ENCODE data around the gene SMURF1. TPM values are rescaled to one million over a fixed set of nuclear protein-coding genes. Genes with fewer than 3 reads are reported as not detected.

Gene SMURF1
- total and polyA plus RNA-seq, 2 experiments from 2014 or later: 6.8 to 19.1 TPM

DNA sequence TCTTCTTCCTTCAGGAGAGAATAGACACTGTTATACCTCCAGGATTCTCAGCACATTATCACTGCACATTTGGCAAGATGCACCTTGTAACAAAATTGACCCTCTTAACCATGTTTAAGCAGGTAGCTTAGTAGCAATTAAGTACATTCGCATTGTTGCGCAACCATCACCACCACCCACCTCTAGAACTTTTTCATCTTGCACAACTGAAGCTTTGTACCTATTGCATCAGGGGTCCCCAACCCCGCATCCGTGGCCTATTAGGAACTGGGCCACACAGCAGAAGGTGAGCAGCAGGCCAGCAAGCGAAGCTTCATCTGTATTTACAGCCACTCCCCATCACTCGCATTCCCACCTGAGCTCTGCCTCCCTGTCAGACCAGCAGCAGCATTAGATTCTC, 29.9 kb upstream of the SMURF1 start:
- no peaks in the 10 kb centered on the region for H3F3A ChIP-seq (ENCODE audit: insufficient read depth)
- 80 to 83% methylated on average over 6 of the region's 6 CpGs for WGBS, 2 experiments (ENCODE audit: low coverage in 1 of 2, low lambda C conversion rate in 2 of 2, missing lambda C conversion rate in 2 of 2)
- no peaks in the 10 kb centered on the region for H3K79me2 ChIP-seq (ENCODE audit: insufficient read depth)
- H3K4me3 ChIP-seq: no peak overlapping the region
- TF ChIP-seq EZH2phosphoT487 (IDR thresholded peaks at IDR 0.05; ENCODE audit: insufficient read depth, low read depth) (no peak), EZH2 (IDR thresholded peaks at IDR 0.05; ENCODE audit: insufficient read depth, poor library complexity, severe bottlenecking) (no peak)
- DNase-seq: no peak
- no peaks in the 10 kb centered on the region for H3K4me1 ChIP-seq (ENCODE audit: insufficient read depth)
- peaks cover 7% of the 10 kb centered on the region; the same call in 1 of the 2 replicates for H3K27me3 ChIP-seq (replicated peaks; ENCODE audit: insufficient read depth)
- no peak overlapping the region for H3K4me2 ChIP-seq (ENCODE audit: unreplicated experiment)
- no peaks in the 10 kb centered on the region for H3K9me3 ChIP-seq (ENCODE audit: low read depth)
- no peaks in the 10 kb centered on the region for H3K9me2 ChIP-seq (ENCODE audit: insufficient read depth)
- no peaks in the 10 kb centered on the region for H3K36me3 ChIP-seq (ENCODE audit: low read depth)
- no peaks in the 10 kb centered on the region for H4K20me1 ChIP-seq (ENCODE audit: insufficient read depth)
- H3K9ac ChIP-seq: no peak overlapping the region
- no peak overlapping the region for H3K27ac ChIP-seq
- in situ Hi-C loops (cut with MboI): no loop called here
- H2AFZ ChIP-seq: no peak overlapping the region

DNA sequence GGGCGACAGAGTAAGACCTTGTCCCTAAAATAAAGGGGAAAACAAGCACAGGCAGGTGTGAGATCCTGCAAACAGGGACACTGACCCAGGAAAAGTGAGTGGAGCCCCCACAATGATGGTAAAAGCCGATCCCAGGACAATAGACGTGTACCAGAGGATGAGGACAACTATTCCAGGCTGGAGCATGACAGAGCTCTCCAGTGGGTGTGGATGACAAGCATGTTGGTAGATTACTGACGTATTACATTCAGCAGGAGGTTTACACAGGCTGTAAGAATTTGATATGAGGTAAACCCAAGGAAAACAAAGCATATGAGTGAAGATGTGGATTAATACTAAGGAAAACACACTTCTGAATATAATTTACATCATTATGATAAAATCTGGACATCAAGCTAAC, 27.8 kb upstream of the SMURF1 start:
- Histone ChIP-seq H3K4me3 (no peak overlapping the region), H3K9me2 (ENCODE audit: insufficient read depth) (no peaks in the 10 kb centered on the region), H2AFZ (no peak overlapping the region), H3K79me2 (ENCODE audit: insufficient read depth) (no peaks in the 10 kb centered on the region), H3K4me1 (ENCODE audit: insufficient read depth) (no peaks in the 10 kb centered on the region), H3F3A (ENCODE audit: insufficient read depth) (no peaks in the 10 kb centered on the region), H4K20me1 (ENCODE audit: insufficient read depth) (no peaks in the 10 kb centered on the region), H3K9ac (no peak overlapping the region), H3K4me2 (ENCODE audit: unreplicated experiment) (no peak overlapping the region), H3K27me3 (replicated peaks; ENCODE audit: insufficient read depth) (no peaks in the 10 kb centered on the region), H3K9me3 (ENCODE audit: low read depth) (no peaks in the 10 kb centered on the region), H3K27ac (no peak overlapping the region), H3K36me3 (ENCODE audit: low read depth) (no peaks in the 10 kb centered on the region)
- in situ Hi-C loops (cut with MboI): no loop called here
- no peak for TF ChIP-seq EZH2 (IDR thresholded peaks at IDR 0.05; ENCODE audit: insufficient read depth, poor library complexity, severe bottlenecking)
- TF ChIP-seq EZH2phosphoT487 (IDR thresholded peaks at IDR 0.05; ENCODE audit: insufficient read depth, low read depth): no peak
- WGBS, 2 experiments (ENCODE audit: low coverage in 1 of 2, low lambda C conversion rate in 2 of 2, missing lambda C conversion rate in 2 of 2): 41% methylated on average over 4 of the region's 4 CpGs
- DNase-seq: peak; percentile 61

DNA sequence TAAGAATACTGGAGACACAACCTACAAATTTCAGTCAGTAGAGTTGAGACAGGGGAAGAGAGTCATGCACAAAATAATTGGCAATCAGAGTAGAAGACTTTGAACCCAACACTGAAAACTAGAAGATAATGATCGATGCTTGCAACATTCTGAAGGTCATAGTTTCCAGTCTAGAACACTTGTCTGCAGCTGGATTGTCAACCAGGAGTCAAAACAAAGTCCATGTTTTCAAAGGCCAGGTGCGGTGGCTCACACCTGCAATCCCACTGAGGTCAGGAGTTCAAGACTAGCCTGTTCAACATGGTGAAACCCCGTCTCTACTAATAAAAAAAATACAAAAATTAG, 26.8 kb upstream of the SMURF1 start:
- H3K27ac ChIP-seq: no peak overlapping the region
- no peak overlapping the region for H2AFZ ChIP-seq
- H3K4me3 ChIP-seq: no peak overlapping the region
- WGBS, 2 experiments (ENCODE audit: low coverage in 1 of 2, low lambda C conversion rate in 2 of 2, missing lambda C conversion rate in 2 of 2): 81 to 84% methylated on average over 3 of the region's 3 CpGs
- no peak for TF ChIP-seq EZH2 (IDR thresholded peaks at IDR 0.05; ENCODE audit: insufficient read depth, poor library complexity, severe bottlenecking)
- TF ChIP-seq EZH2phosphoT487 (IDR thresholded peaks at IDR 0.05; ENCODE audit: insufficient read depth, low read depth): no peak
- H3K9ac ChIP-seq: no peak overlapping the region
- H3K4me1 ChIP-seq (ENCODE audit: insufficient read depth): no peaks in the 10 kb centered on the region
- no peaks in the 10 kb centered on the region for H3K36me3 ChIP-seq (ENCODE audit: low read depth)
- H3K9me3 ChIP-seq (ENCODE audit: low read depth): no peaks in the 10 kb centered on the region
- H3K4me2 ChIP-seq (ENCODE audit: unreplicated experiment): no peak overlapping the region
- in situ Hi-C loops (cut with MboI): no loop called here
- no peaks in the 10 kb centered on the region for H4K20me1 ChIP-seq (ENCODE audit: insufficient read depth)
- no peaks in the 10 kb centered on the region for H3K9me2 ChIP-seq (ENCODE audit: insufficient read depth)
- H3K27me3 ChIP-seq (replicated peaks; ENCODE audit: insufficient read depth): no peaks in the 10 kb centered on the region
- no peaks in the 10 kb centered on the region for H3F3A ChIP-seq (ENCODE audit: insufficient read depth)
- H3K79me2 ChIP-seq (ENCODE audit: insufficient read depth): no peaks in the 10 kb centered on the region
- DNase-seq: no peak

DNA sequence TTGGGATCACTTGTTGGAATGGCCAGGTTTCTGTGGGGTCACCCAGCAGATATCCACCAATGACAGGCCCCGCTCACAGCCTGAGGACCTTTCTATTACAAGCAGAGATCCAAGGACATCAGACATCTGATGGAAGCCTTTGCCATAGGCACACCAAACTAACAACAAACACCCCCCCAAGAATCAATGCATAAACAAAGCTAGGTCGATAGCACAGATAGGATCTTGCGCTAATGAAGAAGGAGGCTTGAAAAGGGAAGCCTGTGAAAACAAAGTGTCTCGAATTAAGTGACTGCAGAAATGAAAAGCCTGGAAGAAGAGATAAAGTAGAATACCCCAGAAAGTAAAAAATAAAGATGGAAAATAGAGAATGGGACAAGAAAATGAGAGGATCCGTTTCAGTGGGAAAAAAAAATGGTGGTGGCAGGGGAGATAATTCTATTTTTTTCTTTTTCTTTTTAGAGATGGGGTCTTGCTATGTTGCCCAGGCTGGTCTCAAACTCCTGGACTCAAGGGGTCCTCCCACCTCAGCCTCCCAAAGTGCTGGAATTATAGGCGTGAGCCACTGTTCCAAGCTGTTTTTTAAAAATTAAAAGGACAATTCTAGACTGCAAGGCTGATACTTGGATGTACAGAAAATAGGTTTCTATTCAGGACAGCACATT, 26.3 kb upstream of the SMURF1 start:
- no peaks in the 10 kb centered on the region for H3K79me2 ChIP-seq (ENCODE audit: insufficient read depth)
- no peaks in the 10 kb centered on the region for H3F3A ChIP-seq (ENCODE audit: insufficient read depth)
- no peak overlapping the region for H3K9ac ChIP-seq
- TF ChIP-seq EZH2 (IDR thresholded peaks at IDR 0.05; ENCODE audit: insufficient read depth, poor library complexity, severe bottlenecking) (no peak), EZH2phosphoT487 (IDR thresholded peaks at IDR 0.05; ENCODE audit: insufficient read depth, low read depth) (no peak)
- H3K4me2 ChIP-seq (ENCODE audit: unreplicated experiment): no peak overlapping the region
- H3K9me3 ChIP-seq (ENCODE audit: low read depth): no peaks in the 10 kb centered on the region
- H3K27me3 ChIP-seq (replicated peaks; ENCODE audit: insufficient read depth): no peaks in the 10 kb centered on the region
- H2AFZ ChIP-seq: no peak overlapping the region
- no peak for DNase-seq
- no peak overlapping the region for H3K4me3 ChIP-seq
- H4K20me1 ChIP-seq (ENCODE audit: insufficient read depth): no peaks in the 10 kb centered on the region
- H3K9me2 ChIP-seq (ENCODE audit: insufficient read depth): no peaks in the 10 kb centered on the region
- in situ Hi-C loops (cut with MboI): no loop called here
- WGBS, 2 experiments (ENCODE audit: low coverage in 1 of 2, low lambda C conversion rate in 2 of 2, missing lambda C conversion rate in 2 of 2): 78 to 80% methylated on average over 6 of the region's 6 CpGs
- no peaks in the 10 kb centered on the region for H3K36me3 ChIP-seq (ENCODE audit: low read depth)
- H3K4me1 ChIP-seq (ENCODE audit: insufficient read depth): no peaks in the 10 kb centered on the region
- H3K27ac ChIP-seq: no peak overlapping the region

DNA sequence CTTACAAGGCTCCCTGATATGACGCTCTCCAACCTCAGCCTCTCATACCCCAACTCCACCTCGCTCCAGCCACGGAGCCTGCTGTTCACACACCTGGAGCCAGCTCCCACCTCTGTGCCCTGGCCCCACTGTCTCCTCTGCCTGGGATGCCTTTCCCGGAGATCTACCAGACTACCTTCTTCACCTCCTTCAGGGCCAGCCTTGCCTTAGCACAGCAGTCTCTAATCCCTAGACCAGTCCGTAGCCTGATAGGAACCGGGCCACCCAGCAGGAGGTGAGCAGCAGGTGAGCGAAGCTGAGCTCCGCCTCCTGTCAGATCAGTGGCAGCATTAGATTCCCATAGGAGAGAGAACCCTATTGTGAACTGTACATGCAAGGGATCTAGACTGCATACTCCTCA, 23.2 kb upstream of the SMURF1 start:
- peaks cover 4% of the 10 kb centered on the region for H3F3A ChIP-seq (ENCODE audit: insufficient read depth)
- H3K79me2 ChIP-seq (ENCODE audit: insufficient read depth): no peaks in the 10 kb centered on the region
- no peaks in the 10 kb centered on the region for H3K27me3 ChIP-seq (replicated peaks; ENCODE audit: insufficient read depth)
- no peaks in the 10 kb centered on the region for H4K20me1 ChIP-seq (ENCODE audit: insufficient read depth)
- H3K9me3 ChIP-seq (ENCODE audit: low read depth): no peaks in the 10 kb centered on the region
- in situ Hi-C loops (cut with MboI): no loop called here
- 70 to 74% methylated on average over 8 of the region's 8 CpGs for WGBS, 2 experiments (ENCODE audit: low coverage in 1 of 2, low lambda C conversion rate in 2 of 2, missing lambda C conversion rate in 2 of 2)
- H3K4me1 ChIP-seq (ENCODE audit: insufficient read depth): peaks cover 9% of the 10 kb centered on the region
- no peaks in the 10 kb centered on the region for H3K9me2 ChIP-seq (ENCODE audit: insufficient read depth)
- no peak overlapping the region for H3K4me2 ChIP-seq (ENCODE audit: unreplicated experiment)
- H3K9ac ChIP-seq: no peak overlapping the region
- H3K27ac ChIP-seq: no peak overlapping the region
- no peaks in the 10 kb centered on the region for H3K36me3 ChIP-seq (ENCODE audit: low read depth)
- no peak for DNase-seq
- no peak overlapping the region for H3K4me3 ChIP-seq
- no peak for TF ChIP-seq EZH2 (IDR thresholded peaks at IDR 0.05; ENCODE audit: insufficient read depth, poor library complexity, severe bottlenecking)
- no peak overlapping the region for H2AFZ ChIP-seq

All from GM23248 (cell line).